DOHH2 (cell line): ENCODE measurements around the gene PTPN14.

Experiments used
- EZH2phosphoT487 ChIP-seq: fragments of 200-600 bp; sonication (generic); IDR thresholded peaks from 2 replicates; pipeline ENCODE4 v1.6.1; 2017; ENCODE audit warnings: borderline replicate concordance, mild to moderate bottlenecking, antibody characterized with exemption, low read length, moderate library complexity, mixed read lengths
- TF ChIP-seq, protein P1 (sequence below): fragments of 200-600 bp; sonication (generic); IDR thresholded peaks from one replicate; pipeline ENCODE4 v1.5.1; 2014; ENCODE audit warnings: antibody characterized with exemption, mild to moderate bottlenecking, low read depth, low read length; ENCODE audit not compliant: poor library complexity, severe bottlenecking

DNA sequence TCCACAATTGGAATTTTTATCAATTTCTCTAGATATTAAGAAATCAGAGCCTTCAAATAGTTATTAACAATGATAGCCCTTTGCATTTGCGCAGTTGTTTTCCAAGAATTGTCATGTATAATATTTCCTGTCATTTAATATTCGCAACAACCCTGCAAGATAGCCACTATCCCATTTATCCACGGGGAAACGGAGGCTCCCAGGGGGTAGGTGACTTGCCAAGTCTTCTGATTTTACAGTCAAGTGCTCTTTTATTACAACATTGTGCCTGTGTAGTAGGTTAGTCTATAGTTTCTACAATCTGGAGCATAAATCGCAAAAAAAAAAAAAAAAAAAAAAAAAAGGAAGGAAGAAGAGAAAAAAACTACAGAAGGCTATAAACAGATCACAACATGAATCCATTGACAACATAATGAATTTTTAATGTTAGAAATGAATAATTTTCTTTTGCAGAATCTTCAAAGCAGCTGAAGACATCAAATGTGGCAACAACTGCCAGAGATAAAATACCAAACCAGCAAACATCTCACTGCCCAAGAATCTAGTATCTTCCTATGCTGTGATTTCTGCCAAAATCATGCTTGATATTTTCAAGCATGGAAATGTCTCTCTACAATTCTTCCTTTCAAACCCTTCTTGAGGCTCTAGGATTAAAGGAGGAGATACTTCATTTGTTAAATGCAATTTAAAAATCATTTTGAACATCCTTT, 125.5 kb downstream of the PTPN14 start:
- TF ChIP-seq, protein P1, sequence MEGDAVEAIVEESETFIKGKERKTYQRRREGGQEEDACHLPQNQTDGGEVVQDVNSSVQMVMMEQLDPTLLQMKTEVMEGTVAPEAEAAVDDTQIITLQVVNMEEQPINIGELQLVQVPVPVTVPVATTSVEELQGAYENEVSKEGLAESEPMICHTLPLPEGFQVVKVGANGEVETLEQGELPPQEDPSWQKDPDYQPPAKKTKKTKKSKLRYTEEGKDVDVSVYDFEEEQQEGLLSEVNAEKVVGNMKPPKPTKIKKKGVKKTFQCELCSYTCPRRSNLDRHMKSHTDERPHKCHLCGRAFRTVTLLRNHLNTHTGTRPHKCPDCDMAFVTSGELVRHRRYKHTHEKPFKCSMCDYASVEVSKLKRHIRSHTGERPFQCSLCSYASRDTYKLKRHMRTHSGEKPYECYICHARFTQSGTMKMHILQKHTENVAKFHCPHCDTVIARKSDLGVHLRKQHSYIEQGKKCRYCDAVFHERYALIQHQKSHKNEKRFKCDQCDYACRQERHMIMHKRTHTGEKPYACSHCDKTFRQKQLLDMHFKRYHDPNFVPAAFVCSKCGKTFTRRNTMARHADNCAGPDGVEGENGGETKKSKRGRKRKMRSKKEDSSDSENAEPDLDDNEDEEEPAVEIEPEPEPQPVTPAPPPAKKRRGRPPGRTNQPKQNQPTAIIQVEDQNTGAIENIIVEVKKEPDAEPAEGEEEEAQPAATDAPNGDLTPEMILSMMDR = no peak
- TF ChIP-seq EZH2phosphoT487 = no peak
